Left kidney (tissue), 2 donors: ENCODE measurements around the gene ZNF775. TPM values are rescaled to one million over a fixed set of nuclear protein-coding genes. Genes with fewer than 3 reads are reported as not detected.
"Not testable (repeated sequence)": the region's sequence is repeated elsewhere in the genome, so short reads cannot be mapped to it uniquely, and the experiment has no call there.

Experiments
- DNase-seq: peaks from one replicate; pipeline ENCODE4 v3.0.0-alpha.2; 2013
- polyA plus RNA-seq: library from polyadenylated mRNA; unstranded; fragments of 120-200 nt; gene quantifications from one replicate; pipeline ENCODE4 v1.2.1, GENCODE V29; 2013; ENCODE audit not compliant: insufficient read length

The ZNF775 gene
- polyA plus RNA-seq, 1 donor, result 5.3 TPM

DNA sequence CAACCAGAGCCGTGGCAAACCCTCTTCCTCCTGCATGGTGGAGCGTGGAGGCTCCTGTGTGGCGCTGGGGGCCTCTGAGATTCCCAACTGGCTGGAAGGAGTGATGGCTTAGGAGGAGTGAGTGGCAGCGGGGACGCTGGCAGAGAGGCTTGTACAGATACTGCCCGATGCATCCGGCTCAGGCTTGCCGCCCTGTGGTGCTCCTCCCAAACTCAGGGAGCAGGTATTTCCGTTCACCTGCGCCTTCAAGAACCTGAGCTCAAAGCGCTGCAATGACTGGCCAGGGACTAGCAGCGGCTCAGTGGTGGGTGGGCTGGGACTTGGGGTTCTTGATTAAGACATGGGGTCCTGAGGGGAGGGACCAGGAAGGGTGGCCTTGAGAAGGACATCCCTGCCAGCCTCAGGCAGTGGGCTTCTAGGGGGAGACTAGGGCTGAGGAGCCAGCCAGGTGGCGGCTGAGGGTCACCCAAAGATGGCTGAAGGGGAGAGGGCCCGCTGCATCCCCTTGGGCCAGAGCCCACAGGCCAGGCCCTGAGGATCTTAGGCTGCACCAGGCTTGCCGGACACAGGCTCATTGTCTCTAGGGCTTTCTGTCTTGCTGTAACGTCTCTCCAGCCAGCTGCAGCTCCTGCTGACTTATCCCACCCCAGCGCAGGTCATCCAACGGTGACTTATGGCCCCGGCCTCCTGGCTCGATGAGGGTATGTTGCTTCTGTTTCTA is 3.2 kb downstream of the ZNF775 start:
- DNase-seq, result no peak

DNA sequence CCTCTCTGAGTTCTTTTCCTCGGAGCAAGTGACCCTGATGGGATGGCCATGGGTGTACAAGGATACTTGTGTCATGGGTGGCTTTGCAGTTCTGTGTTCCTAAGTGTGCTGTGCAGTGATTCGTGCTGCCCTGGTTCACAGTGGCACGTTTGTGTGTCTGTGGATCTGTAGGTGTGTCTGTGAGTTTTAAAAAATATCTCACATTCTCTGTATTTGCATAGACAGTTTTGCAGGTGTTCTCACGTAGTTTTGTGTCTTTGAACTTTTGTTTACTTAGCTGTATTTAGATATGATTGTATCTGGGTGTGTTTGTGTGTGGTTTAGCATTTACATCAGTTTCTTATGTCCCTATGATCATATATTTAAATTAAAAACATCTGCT is 3.7 kb downstream of the ZNF775 start:
- no peak for DNase-seq

DNA sequence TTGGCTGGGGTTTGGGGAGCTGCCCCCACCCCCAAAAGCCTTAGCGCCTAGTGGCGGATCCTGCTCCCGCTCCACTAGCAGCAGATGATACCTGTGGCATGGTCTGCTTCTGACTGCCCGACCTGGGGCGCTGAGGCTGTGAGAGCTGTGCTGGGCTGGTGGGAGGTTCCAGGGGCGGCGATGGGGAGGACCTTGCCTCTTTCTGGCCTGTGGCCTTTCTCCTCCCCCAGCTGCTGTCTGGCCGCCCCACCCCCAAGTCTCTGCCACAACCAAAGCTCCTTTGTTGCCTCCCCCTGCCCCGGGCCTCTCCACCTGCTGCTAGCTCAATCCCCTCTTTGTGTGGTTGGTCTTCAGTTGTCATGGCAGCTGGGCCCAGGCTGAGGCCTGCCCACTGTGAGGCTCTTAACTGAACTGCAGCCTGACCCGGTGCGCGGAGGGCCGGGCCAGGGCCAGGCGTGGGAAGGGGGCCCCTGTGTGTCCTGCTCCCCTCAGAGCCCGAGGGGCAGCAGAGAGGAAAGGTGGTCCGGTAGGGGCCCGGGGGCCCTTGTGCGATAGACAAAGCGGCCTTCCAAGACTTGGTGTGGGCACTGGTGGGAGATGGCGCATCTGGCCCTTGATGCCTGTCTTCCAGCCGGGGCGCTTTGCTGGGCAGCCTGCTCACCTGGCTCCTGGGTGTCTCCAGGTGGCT is 4.7 kb downstream of the ZNF775 start:
- DNase-seq, result no peak

DNA sequence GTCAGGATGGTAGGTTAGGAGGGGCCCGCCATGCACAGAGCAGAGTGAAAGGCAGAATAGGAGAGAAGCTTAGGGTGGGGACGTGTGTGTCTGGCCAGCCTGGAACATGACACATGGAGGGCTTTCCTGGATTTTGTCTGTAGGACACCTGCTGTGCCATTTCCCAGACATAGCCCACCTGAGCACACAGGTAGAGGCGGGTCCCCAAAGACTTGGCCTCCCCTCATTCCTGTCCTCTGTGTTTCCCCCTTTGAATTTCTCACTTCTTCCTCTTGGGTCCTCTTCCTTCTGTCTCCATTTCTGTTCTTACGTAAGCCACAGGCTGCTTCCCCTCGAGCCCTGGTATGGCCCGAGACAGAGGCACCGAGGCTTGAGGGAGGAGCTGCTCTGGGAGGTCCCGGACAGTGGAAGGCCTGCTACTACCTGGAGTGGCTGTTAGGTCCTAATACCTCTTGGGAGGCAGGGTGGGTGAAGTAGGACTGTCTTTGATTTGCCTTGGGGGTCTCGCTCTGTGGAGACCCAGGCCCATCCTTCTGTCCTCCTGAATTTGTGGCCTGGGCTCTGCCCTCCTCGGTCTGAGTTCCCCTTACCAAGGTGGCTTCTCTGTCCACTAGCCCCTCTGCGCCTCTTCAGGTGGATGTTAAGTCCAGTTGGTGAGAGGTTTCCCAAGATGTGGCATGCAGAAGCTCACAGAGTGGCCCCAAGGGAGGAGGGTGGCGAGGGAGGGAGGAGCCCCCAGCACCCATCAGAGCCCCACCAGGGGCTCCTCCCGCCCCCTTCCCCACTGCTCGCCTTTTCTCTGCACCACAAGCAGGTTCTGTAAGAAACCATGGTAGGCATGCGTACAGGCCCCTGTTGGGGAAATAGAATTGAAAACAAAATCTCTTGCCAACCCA is 5.5 kb downstream of the ZNF775 start:
- DNase-seq, result no peak

DNA sequence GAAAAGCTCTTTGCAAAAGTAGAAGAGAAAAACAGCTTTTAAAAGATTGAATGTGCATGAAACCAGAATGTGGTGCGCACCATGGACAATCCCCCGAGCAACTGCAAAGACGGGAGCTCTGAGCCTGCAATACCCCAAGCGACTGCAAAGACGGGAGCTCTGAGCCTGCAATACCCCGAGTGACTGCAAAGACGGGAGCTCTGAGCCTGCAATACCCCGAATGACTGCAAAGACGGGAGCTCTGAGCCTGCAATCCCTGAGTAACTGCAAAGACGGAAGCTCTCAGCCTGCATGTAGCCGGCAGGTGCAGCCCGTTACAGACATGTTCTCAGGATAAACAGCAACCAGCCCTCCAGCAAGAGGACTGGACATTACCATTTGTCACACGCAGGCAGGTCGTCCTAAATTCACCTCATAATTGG is 6.2 kb downstream of the ZNF775 start:
- DNase-seq, result no peak

DNA sequence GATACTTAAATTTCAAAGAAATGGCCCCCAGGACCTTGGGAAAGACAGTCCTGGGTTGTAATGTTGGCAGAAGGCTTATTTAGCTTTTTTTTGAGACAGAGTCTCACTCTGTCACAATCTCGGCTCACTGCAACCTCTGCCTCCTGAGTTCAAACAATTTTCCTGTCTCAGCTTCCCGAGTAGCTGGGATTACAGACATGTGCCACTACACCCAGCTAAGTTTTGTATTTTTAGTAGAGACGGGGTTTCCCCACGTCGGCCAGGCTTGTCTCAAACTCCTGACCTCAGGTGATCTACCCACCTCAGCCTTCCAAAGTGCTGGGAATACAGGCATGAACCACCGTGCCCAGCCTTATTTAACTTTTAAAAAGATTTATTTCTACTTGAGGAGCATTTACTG is 6.8 kb downstream of the ZNF775 start:
- DNase-seq, result not testable (repeated sequence)

DNA sequence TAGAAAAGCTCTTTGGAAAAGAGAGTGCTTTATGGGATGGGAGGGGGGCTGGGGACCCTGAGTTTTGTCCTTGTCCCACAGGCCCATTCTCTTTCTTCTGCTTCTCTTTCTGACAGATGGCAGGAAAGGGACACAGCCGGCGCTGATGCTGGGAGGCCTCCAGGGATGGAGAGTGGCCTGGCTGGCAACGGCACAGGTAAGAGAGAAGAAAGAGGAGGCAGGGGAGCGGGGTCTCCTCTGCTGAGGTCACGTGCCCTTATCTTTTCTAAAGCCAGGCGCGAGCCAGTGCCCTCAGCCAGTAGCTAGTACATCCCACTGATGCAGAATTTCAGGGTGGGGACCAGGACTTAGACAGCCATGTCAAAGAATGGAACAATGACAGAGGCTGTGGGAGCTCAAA is 9.2 kb downstream of the ZNF775 start:
- DNase-seq, result no peak

DNA sequence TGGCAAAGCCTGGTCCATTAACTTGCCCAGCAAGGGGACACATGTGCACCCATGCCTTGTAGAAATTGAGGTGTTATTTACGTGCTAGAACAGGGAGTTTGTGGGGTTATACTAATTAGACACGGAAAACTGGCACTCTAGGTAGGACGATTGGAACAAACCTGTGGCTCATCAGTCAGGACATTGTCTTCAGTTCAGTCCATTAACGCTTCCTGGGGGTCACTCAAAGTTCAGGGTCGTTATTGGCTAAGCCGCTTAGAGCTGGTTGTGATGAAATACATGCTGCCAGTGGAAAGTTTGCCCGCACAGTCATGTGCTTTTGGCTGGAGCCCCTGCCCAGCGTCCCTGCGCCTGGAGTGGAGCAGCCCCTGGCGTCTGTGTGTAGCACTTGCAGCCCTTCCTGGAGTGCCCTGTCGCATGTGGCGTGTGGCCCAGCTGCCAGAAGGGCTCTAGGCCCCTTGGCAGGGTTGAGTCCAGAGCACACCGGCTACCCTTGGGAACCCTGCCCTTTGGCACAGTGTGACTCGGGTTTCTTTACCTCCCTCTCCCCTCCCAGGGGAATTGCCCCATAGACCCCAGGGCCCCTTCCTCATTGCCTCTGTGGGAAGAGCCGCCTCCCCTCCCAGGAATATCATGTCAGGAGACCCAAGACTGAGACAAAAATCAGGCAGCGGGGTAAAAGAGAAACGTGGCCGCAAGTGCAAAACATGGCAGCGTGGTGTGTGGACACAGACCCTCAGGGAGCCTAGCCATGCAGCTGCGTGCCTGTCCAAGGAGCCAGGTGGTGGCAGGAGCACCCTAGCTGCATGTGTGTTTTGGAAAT is 9.8 kb downstream of the ZNF775 start:
- DNase-seq, result no peak

DNA sequence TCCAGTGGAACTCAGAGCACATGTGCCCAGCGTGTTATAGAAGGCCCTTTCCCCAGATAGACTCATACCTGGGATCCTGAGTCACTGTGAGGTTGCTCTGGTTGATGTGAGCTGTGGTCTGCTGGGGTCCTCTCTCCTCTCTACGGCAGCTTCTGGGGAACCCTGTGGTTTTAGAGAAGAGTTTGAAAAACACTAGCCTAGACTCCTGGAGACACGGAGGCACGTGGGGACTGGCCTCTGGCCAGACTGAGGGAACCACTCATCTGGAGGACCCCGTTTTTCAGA is 10.3 kb downstream of the ZNF775 start:
- DNase-seq, result no peak

DNA sequence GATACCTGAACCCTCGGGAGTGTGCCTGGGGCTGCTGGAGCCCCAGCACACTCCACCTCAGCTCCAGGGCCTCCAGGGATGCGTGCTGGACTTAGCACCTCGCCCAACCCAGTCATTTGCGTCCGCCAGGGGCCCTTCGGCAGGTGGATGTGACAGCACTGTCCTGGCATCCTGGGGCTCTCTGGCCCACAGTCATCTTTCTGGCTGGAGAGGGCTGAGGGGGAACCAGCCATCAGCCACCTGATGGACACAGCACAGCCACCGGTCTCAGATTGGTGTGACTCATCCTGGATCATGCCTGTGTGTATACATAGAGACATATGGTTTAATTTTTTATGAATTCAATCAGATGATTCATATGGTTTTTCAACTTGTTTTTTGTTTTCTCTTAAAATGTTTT is 11.1 kb downstream of the ZNF775 start:
- DNase-seq, result no peak

DNA sequence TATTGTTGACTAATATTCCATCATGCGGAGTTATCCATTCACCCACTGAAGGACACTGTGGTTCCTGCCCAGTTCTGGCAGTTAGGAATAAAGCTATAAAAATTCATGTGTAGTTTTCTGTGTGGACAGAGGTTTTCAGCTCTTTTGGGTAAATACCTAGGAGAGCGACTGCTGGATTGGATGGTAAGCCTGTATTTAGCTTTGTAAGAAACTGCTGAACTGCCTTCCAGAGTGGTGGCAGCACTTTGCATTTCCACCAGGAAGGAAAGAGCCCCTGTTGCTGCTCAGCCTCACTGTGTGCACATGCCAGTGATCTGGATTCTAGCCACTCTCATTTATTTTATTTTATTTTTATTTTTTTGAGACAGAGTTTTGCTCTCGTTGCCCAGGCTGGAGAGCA is 14.2 kb downstream of the ZNF775 start:
- no peak for DNase-seq

DNA sequence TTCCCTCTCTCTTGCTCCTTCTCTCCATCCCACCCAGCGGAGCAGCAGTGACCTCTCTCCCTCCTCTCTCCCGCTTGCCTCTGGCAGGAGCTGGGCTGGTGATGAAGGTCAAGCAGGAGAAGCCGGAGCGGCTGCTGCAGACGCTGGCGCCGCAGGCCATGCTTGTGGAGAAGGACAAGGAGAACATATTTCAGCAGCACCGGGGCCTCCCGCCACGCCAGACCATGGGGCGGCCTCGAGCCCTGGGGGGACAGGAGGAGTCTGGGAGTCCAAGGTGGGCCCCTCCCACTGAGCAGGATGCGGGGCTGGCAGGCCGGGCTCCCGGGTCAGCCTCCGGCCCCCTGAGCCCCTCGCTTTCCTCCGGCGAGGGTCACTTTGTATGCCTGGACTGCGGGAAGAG is 17.3 kb downstream of the ZNF775 start:
- no peak for DNase-seq

DNA sequence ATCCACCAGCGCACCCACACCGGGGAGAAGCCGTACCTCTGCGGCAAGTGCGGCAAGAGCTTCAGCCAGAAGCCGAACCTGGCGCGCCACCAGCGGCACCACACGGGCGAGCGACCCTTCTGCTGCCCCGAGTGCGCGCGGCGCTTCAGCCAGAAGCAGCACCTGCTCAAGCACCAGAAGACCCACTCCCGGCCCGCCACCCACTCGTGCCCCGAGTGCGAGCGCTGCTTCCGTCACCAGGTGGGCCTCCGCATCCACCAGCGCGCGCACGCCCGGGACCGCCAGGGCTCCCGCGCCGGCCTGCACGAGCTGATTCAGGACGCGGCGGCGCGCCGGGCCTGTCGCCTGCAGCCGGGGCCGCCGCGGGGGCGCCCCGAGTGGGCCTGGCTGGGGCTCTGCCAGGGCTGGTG is 17.7 kb downstream of the ZNF775 start:
- no peak for DNase-seq

DNA sequence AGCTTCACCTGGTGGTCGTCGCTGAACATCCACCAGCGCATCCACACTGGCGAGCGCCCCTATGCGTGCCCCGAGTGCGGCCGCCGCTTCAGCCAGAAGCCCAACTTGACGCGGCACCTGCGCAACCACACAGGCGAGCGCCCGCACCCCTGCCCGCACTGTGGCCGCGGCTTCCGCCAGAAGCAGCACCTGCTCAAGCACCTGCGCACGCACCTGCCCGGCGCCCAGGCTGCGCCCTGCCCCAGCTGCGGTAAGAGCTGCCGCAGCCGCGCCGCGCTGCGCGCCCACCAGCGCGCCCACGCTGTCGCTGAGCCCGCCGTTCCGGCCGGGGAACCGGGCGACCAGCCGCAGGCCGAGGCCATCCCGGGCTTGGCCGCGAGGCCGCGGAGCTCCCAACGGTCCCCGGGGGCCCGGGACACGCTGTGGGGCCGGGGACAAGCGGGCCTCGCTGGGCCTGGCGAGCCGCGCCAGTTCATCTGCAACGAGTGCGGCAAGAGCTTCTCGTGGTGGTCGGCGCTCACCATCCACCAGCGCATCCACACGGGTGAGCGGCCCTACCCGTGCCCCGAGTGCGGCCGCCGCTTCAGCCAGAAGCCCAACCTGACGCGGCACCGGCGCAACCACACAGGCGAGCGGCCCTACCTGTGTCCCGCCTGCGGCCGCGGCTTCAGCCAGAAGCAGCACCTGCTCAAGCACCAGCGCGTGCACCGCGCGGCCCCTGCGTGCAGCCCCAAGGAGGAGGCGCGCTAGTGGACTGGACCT is 18.4 kb downstream of the ZNF775 start:
- no peak for DNase-seq

DNA sequence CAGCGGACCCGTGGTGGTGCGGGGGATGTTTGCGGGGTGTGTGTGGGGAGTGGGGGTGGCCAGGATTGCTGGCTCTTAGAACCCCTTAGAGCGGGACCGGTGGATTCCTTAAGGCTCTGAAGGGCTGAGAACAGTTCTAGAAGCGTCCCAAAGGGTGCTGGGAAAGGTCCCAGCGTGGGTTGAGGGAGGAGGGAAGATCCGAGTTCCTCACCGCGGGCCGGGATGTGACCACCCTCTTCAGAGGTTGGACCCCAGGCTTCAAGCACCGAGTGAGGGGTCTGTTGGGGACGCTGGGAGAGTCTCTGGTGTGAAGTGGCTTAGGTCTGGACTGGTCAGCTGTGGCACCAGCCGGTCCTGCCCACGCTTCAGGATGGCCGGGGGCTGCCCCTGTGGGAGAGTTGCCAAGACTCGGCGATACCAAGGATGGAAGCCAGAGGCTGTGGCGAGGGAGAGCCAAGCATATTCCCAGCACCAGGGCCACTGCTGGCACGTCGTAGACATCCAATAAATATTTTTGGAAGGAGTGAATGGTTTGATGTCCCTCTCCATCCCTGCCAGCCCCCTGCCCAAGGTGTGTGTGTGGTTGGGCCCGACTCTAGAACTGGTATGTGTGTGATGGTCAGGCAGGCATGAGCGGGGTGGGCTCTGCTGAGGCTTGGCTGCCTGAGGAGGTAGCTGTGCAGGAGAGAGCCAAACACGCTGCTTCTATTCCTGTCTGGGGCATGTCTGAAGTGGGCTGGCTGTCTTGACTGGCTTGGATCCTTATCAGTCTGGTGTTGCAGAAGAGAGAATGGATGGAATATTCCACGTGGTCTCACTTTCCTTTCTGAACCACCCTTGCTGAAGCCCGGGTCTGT is 19.2 kb downstream of the ZNF775 start:
- no peak for DNase-seq

DNA sequence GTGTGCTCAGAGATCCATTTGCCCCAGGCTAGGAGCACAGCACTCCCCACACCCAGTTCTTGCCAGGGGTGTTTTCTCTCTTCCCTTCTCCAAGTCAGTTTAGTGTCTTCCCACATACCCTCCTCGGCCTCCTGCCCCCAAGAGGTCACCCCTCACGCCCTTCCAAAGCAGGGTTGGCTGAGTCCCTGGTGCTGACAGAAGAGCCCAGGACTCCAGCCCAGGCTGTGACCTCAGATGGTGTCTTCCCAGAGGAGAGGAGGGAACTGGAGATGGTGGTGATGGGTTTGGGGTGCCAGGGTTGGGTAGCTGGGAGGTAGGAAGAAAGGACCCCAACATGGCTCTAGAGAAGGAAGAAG is 19.8 kb downstream of the ZNF775 start:
- no peak for DNase-seq

DNA sequence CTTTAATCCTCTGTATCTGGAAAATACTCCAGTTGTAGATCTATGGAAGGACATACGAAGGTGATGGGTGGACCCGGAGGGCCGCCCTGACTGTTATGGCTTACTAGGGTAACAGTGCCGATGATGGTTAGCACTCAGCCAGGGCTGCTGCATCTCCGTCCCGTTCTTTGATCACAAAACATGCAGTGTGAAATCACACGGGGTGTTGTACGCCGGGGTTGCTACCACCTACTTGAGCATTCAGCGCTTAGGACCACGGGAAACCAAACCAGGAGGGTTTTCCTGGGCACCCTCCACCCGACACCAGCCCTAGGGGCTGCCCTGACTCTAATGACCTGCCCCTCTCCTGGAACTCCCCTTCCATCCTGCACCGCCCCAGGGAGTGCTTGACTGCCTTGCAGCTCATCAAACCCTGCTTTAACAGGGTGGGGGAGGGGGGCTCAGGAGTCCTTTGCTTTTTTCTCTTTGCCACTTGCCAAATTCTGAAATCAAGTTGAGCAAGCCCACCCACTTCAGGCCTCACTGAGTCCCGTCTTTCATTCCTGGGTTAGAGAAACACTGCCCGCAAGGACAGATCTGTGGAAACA is 20.4 kb downstream of the ZNF775 start:
- DNase-seq, result no peak

DNA sequence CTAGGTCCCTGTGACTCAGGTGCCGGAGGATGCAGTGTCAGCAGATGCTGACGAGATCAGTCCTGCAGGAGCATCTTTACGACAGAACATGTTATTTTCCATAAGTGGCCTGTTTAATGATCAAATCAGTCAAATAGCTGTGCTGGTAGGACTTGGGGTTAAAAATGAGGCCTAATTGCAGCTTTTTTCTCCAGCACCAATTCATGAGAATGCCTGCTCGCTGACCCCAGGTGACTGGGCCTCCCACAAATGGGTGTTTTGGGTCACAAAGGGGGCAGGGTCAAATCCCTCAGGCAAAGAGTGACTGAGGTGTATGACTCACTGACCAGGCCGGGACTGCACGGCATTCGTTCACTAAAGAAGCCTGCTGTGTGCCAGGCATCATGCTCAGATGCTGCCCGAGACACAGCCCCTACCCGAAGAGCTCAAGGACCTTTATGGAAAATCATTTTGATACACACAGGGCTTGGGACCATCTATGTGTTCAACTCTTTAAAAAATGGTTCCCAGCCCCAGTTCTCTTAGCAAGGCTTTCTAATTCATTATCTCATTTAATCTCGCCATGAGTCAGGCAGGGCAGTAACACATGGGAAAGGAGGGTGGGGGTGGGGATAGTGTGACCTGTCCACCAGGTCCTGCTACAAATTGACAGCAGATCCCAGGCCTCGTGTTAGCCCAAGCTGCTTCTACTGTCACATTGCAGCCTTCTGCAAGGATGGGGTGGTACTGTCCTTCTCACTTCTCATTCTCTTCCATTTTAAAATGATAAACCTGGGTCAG is 21.1 kb downstream of the ZNF775 start:
- no peak for DNase-seq

DNA sequence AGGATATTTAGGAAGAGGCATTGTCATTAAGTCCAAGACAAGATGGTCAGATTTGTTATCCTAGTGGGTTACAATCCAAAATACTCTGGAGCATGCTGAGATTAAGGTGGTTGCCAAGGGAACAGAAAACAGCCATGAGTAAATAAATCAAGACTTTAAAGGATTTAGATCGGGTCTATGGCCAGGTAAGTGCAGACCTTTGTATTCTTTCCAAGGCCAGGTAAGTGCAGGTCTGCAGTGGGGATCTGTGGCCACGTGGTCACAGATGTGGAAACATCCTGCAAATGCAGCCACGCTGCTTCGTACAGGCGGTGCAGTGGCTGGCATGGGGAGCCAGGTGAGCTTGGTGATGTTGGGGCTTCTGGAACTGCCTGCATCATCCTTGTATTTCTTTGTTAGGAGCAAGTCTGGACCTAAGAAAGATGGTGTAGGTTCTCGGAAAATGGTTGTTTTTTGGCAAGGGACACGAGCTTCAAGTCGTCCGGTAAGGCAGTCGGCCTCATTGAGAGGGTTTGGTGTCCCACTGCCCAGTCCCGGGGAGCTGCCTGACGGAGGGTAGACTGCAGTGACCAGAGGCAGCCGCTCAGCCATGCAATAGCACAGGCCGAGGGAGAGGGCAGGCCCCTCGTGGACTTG is 21.8 kb downstream of the ZNF775 start:
- DNase-seq, result no peak
